DMS79 (cell line): ENCODE results near the gene AFAP1.

Experiments used
- DNase-seq: peaks from one replicate; lab custom pipeline; 2025; lab: John Stamatoyannopoulos, UW

The AFAP1 gene

DNA sequence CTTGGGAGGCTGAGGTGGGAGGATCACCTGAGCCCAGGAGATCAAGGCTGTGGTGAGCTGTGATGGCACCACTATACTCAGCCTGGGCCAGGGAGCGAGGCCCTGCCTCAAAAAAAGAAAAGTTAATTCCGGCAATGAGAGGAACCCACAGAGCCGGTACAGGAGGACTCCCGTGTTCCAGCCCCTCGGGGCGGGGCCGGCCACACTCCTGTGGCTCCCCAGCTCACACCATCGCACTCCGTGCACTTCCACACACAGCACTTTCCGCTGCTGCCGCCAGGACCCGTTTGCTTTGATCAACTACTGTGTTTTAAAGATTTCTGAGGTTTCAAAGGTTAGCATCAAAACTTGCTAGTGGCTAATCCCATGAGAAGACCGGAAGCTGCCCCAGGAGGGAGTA, 171.7 kb downstream of the AFAP1 start:
- no peak for DNase-seq

DNA sequence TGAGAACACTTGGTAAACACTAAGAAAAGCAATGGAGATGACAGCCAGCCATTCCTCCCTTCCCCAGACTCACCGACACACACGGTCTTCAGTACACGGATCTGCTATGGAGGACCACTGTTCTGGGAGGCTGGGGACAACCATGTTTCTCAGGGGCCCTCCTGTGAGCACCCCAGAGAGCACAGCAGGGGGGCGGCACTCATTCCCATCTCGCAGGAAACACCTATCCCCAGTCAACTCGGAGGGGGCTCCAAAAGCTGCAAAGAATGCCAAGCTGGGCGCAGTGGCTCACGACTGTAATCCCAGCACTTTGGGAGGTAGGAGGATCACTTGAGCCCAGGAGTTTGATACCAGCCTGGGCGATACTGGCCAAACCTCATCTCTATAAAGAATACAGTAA, 172.1 kb downstream of the AFAP1 start:
- no peak for DNase-seq

DNA sequence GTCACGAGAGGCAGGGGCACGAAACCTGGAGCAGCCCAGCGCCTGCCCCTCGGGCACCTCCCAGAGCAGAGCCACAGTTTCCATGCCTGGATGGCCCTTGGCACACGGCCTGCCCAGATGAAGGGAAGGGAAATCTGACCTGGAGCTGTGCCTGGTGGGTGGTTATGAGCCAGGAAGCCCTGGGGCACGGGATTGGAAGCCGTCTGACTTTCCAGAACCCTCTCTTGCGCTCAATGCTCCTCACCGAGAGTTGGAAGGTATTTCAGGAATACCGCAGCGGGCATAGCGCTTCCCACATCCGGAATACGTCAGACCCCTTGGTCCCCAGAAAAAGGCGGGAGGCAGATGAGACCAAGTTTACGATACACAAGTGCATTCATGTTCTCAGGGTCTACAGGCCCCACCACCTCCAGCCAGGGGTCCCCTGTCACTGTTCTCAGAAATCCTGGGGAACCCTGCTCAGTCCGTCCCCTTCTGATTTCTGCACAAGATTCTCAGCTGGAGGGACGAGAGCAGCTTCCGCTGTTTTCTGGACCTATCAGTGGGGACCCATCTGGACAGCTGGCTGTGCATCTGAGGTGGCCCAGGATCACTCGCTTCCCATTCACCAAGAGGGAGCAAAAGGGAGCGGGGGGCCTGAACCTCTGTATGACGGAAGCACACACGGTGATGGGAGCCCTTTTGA, 172.9 kb downstream of the AFAP1 start:
- DNase-seq, result no peak

DNA sequence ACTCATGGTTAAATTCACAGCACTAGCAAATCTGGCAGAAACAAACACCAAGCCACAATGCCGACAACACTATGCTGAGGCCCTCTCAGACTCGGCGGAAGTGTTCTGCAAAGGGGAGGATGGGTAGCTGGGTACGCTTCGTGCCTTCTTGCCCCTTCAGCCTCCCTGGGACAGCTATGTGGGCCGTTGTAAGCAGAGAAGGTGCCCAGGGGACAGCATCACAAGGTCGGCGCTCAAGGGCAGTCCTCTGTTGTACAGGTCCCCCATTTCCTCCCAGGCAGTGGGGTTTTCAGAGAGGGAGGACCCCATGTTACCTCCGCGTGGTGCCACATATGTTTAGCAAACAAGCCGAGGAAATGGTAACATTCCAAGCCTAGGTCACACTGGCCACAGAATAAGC, 173.6 kb downstream of the AFAP1 start:
- no peak for DNase-seq

DNA sequence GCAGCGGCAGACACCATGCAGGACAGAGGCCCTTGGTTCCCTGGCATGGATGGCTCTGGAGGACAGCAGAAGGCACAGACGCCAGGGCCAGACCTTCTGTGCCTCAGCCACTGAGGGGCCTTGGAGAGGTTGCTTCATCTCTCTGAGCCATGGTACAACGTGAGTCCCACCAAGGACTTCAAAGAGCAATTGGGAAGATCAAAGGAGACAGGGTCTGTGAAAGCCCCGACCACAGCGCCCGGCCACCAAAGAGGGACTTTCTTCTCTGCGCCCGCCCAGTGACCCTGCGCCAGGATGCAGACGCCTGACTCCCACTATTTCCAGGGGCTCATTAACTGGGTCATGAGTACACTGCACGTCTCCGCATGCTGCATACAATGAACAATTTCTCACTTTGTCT, 174.0 kb downstream of the AFAP1 start:
- no peak for DNase-seq

DNA sequence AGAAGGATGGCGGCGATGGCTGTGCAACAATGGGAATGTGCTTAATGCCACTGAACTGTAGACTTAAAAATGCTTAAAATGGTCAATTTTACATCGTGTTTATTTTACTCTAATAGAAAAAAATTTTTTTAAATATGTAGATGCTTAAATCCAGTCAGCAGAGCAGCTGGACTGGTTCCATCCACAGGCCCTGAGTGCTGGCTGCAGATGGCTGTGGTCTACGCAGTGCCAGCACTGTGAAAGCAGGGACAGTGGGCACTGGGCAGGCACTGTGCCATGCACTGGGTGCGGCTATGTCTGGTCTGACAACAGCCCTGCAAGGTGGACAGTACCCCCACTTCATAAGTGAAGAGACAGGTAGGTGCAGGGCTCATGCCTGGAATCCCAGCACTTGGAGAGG, 175.2 kb downstream of the AFAP1 start:
- no peak for DNase-seq

DNA sequence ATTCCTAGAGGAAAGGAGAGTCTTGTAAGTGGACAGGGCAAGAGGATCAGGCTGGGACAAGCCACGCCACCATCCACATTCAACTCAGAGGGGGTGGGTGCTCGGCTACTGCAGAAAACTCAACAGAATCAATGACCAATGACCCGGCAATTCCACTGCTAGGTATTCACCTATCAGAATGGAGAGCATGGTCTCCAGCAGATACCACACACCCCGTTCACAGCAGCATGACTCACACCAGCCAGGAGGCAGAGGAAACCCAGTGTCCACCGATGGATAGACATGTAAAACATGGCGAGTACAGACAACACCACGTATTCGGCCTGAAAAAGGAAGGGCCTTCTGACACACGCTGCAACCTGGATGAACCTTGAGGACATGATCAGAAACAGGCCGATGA, 175.9 kb downstream of the AFAP1 start:
- DNase-seq, result no peak

DNA sequence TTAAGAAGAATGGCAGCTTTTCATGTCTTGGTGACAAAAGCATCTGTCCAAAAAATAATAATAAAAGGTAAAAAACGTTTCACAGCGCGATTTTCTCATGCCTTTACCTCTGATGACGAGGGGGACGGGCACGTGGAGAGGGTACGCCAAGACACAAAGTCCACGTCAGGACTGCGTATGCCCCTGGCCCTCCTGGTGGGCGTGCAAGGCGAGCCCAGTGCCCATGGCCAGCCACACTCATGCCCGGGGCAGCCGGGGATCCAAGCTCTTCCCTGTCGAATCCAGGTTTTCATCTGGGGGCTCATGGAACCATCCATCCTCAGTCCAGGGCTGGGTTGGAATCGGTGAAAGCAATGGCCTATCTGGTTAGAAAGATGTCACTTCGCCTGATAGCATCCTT, 176.6 kb downstream of the AFAP1 start:
- DNase-seq, result no peak

DNA sequence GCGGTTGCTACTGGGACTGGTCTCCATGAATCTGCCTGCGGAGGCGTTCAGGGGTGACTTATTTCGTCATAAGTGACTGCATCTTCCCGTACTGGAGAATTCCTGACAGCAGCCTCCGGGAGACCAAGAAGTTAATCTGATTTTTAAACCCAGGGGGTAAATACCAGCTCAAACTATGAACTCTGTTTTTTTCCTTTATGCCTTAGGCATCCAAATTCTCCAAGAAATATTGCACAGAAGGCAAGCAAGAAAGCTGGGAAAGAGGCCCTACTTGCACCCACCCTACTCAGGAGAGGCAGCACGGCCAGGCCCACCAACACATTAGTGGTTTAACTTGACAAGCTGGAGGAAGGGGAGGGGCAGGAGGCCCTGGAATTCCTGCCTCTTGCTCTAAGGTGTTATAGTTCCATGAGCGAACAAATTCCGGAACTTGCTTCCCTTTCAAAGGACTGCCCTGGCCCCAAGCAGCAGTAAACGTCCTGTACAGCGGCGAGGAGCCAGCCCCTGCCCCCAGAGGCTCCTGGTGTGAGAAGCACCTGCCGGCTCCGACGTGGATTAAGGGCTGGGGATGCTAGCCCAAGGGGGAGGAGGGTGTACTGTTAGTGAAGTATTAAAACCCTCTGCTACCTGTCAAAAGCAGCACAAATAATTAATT, 177.2 kb downstream of the AFAP1 start:
- DNase-seq, result no peak

DNA sequence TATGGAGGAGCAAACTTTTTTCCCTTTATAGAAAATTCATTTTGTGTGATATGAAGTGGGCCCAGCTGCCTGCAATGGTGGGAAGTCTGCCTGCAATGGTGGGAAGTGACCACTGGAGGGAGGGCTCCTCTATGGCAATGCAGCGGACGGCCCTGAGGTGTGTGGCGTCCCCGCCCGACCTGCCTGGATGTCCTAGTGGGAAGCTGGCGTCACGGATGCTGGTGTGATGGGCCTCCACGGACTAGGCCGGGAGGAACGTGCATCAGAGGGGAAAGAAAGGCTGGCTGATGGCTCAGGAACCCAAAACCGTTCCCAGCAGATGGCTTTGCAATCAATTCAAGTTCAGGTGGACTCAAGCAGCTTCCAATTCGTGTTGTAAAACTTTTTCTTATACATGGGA, 177.9 kb downstream of the AFAP1 start:
- DNase-seq, result no peak

DNA sequence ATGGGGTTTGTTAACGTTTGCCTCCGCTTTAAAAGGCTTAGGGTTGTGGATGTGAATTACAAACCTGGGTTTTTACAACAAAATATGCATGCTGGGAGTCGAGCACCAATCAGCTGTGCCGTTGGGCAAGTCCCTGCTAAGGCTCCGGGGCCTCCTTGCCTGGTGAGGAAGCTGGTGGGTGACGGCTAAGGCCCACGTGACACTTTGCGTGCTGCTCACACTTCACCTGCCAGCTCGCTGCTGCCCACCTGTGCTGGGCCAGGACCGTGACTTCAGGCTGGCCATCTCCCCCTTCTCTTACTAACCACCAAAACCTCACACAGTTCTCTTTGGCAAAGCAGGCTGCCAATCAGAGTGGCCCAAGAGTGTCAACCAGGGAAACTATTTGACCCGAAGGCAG, 178.3 kb downstream of the AFAP1 start:
- DNase-seq, result no peak

DNA sequence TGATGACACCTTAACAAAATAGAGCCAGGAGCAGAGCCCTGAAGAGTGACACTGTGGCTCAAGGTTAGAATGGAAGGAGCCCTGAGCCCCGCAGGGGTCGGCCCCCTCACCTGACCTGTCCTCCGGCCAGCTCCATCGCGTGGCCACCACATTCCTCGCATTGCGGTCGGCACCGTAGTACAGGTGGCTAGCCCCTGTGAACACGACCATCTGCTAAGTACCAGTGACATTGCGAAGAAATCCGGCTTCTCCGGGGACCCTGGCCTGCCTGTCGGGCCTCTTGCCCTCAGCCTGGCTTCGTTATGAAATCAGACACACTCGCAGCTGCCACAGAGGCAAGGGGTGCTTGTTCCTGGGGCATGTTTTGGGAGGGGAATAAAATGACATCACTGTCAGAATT, 179.0 kb downstream of the AFAP1 start:
- no peak for DNase-seq

DNA sequence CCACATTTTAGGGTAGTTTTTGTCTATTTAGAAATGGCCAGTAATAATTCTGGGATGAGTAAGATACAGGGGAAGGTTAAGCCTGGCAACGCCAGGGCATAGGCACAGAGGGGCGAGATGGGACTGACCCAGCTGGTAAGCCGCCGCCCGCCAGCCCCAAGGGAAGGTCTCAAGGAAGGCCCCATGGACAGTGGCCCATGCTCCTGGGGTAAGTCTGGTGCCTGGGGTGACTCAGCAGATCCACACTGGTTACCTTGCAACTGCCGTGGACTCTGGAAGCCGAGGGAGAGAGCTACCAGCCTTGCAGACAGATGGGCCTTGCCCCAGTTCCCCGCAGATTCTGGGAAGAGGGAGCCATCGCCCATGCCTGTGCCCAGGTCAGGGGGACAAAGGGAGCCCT, 179.4 kb downstream of the AFAP1 start:
- DNase-seq, result no peak

DNA sequence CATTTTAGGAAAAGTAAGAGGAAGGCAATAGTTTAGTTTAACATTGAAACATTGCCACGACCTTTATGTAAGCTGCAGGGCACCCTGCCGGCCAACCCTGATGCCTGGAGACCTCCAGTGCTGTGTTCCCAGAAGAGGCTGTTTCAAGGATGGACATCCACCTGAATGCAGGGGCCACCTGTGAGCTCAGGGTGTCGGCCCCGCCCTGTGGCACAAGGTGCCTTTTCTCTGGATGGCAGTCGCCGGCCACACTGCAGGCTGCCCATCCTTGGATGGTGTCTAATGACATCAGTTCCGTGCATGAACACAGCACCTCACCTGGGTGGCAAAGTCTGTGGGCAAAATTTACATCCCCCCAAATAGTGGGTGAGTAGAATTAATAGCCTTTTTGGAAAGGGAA, 180.0 kb downstream of the AFAP1 start:
- no peak for DNase-seq

DNA sequence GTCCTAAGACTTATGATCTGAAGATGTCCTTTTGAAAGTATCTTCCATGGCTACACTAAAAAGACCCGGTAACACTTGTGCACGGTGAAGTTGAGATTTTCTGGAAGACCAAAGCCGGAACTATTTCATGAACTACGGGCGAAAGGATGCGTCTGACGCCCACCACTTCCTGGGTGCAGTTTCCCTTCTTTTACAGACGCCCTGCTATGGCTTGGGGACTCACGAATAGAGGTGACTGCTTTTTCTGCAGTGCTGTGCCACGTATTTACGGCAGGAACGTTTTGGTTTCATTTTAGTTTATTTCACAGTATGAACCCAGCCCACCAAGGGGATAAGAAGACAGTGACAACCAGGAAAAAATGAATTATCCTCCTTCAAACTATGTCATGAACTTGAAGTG, 180.4 kb downstream of the AFAP1 start:
- no peak for DNase-seq

DNA sequence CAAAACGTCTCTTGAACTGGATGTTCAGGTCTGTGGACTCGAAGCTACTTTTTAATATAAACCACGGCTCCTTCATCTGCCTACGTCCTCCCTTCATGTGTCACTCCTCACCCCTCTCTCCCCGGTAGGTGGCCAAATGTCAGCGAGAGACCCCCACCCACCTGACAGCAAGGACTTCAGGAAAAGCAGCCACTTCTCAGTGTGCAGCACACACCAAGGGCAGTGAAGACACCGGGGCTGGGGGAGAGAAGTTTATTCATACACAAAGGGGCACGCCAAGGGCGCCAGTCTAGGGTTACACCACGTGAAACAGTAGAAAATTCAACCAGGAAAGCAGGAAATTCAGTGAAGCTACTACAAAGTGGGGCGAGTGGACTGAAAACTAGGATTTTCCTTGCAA, 181.2 kb downstream of the AFAP1 start:
- DNase-seq, result no peak

DNA sequence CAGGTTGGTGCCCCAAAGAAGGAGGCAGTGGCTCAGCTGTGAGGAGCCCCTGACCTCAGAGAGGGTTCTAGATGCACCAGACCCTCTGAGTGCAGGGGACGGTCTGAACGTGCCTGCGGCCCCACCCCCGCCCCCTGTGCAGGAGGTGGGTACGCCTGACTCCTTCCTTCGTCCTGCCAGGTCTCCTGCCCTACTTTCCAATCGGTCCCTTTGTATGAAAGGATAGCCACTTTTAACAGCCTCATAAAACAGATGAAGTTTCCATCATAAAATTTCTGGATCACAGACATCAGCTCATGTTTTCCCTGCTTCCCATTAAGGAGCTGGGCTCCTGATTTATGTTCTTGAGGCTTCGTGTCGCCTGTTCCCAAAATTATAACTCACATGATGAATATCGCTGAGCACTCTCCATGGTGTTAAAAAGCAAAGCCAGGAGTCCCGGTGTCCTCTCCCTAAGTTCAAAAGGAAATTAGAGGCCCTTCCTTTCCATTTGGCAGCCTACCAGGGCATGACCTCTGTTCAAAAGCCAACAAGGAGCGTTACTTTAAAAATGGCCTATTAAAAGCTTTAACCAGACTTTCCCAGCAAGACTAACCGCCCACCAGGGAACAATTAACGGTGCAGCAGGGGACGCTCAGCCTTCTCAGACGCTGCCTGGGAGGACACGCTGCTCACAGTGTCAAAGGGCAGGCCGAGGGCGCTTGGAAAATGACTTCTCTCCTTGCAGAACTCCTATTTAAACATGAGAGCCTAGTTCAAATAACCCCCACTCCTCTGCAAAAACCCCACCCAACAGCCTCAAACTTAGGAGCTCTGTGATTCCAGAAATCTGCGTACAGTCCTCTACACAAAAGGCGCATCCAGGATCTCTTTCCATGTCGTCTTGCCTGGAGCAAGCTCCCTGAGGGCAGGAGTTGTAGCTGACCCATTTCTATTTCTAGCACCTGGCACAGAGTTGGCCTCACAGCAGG, 181.9 kb downstream of the AFAP1 start:
- no peak for DNase-seq

DNA sequence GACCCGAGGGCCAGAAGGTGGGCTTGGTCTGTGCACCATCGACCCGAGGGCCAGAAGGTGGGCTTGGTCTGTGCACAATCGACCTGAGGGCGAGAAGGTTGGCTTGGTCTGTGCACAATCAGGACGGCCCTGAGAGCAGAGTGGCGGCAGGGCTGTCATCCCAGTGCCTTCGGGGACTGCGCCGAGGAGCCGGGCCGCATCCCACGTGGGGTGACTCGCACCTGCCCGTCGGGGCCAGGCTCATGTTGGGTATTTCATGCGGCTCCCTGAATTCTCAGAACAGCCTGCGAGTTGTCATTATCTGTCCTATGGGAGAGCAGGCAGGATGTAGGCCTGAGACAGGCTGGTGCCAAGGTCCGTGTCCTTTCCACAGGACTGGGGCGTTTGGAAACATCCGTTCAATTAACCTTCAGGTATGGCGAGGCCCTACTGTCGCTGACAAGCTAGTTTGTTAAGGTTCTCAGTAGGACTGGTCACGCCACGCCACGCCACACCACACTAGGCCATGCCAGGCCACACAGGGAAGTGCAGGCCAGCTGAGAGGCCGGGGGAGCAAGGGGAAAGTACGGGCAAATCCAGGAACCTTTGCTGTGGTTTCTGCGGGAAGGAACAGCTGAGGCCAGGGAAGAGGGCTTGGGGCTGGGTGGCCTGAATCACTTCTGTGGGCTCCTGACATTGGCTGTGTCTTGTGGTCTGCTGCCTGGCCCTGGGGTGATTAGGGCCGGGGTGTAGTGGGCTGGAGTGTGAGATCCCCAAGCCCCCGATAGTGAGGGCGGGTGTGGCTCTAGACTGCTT, 182.9 kb downstream of the AFAP1 start:
- DNase-seq, result no peak

DNA sequence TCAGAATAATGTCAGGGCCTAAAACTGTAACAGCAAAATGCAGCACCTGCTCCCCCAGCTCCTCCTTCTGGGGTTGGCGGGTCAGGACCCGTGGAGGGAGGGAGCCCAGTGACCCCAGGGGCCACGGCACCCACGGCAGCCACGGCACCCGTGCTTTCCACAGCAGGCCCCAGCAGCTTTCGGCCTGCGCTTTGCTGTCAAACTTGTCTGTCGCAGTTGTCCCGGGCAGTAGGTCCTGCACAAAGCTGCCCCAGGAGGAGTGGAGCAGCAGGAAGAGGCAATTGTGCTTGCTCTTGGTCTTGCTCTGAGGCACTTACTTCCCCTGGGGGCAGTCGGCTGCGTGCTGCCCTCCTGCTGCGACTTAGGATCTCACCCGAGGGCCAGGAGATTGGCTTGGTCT, 183.6 kb downstream of the AFAP1 start:
- DNase-seq, result no peak

DNA sequence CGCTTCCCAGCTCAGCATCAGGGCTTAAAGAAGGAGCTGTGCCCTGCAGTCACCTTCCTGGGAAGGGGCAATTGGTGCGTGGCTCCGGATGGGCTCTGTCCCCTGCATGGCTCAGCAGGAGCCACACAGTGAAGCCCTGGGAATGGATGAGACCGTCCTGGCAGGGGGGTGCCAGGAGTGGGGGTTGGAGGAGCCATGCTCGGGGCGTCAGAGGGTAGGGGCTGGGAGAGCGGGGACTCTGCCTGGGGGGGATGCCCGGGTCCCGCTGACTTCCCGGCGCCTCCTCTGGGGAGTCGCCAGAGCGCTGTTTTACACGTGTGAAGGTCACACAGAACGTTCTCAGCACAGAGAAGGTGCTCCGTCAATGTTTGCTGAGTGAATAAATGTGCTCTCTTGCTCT, 184.1 kb downstream of the AFAP1 start:
- DNase-seq, result no peak

DNA sequence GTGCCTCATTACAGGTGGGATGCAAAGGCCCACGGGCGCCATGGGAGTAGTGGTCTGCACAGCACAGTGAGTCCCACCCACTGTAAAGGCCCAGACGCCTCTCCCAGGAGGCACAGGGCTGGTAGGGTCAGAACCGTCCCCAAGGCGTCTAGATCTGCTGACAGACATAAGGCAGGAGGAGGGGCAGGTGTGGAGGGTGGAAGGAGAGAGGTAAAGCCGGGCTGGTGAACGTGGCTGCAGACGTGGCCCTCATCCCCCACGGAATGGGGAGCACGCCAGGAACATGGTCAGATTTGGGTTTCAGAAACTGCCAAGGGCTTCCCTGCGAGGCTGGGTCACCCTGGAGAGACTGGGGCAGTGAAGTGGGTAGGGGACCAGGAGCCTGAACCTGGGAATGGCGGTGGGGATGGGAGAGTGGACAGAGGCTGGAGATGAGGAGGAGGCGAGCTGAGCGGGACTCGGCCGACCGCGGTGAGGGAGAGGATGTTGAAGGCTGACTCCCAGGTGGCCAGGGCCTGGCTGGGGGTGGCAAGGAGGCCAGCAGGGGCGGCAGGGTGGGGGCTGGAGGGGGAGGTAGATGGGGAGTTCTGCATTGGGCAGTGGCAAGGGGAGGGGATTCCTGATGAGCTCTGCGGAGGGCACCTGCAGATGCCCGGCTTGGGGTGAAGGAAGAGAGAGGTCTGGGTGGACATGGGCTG, 184.9 kb downstream of the AFAP1 start:
- no peak for DNase-seq
